ENCODE measurements around the gene AHDC1.
"Not testable (repeated sequence)": the region's sequence is repeated elsewhere in the genome, so short reads cannot be mapped to it uniquely, and the experiment has no call there.

Gene AHDC1

GRCh38 chr1:27633640-27634176, 29.8 kb upstream of the AHDC1 start:
- no peak for DNase-seq

- DNase-seq = no peak
Observed at GRCh38 chr1:27633298-27633610, 29.3 kb upstream of the AHDC1 start.

GRCh38 chr1:27632387-27633297, 28.7 kb upstream of the AHDC1 start:
- DNase-seq = peak in 2 of 5 experiments; percentile 24 to 77

DNA sequence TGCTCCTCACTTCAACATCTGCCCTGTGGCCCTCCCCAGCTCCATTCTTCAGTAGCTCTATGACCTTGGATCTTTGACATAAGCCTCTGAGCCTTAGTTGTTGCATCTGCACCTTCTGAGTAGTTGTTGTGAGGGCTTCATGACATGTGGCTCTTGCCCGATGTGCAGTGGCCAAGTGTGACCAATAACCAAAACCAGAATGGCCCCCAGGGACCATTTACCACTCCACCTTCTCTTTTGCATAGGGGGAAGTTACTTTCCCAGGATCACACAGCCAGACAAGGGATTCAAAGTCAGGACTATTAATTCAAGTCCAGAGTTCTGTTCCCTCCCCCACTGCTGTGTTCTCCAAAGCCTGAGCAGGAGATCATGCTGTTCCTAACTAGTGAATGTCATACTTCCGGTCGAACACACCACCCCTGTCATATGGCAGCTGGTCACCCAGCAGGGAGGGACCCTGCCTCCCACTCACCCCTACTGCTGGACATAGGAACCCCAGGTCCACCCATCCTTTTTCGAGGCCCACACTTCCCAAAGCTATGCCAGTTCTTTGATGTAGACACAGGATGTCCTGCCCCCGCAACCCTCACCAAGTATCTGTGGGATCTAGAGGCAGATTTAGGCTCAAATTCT, 27.0 kb upstream of the AHDC1 start:
- no peak for DNase-seq

DNA sequence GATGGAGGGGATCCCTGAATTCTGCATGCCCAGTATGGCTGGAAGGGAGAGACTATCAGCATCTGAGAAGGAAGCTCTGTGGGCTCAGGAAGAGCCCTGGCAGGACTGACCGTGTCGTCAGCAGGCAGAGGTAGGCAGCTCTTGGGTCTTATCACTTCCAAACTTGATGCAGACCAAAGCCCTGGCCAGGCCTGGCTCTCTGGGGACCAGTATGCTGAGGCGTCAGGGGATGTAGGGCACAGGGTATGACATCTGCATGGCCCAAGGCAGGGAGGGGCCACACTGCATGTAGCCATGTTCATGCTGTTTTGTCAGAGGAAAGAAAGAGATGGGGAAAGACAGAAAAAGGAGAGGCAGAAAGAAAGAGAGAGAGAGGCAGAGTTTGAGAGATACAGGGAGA, 24.8 kb upstream of the AHDC1 start:
- DNase-seq = no peak

DNA sequence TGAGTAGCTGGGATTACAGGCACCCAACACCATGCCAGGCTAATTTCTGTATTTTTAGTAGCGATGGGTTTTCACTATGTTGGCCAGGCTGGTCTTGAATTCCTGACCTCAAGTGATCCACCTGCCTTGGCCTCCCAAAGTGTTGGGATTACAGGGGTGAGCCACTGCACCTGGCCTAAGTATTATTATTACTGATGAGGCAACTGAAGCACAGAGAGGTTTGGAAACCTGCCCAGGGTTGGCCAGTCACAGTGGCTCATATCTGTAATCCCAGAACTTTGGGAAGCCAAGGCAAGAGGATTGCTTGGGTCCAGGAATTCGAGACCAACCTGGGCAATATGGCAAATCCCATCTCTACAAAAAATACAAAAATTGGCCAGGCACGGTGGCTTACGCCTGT, 23.8 kb upstream of the AHDC1 start:
- not testable (repeated sequence) for DNase-seq

DNA sequence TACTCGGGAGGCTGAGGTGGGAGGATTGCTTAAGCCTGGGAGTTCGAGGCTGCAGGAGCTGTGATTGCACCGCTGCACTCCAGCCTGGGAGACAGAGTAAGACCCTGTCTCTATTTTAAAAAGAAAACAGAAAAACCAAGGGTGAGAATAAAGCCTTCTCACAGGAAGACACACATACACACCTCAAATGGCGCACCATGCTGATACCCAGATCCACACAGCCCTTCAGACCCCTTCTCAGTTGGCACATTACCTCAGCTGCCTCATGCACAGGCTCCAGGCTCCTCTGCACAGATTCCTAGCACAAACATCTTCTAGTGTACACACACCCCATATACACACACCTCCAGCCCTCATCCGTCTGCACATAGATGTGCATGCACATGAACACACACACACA, 23.1 kb upstream of the AHDC1 start:
- no peak for DNase-seq

GRCh38 chr1:27626031-27626935, 22.3 kb upstream of the AHDC1 start:
- no peak for DNase-seq

DNA sequence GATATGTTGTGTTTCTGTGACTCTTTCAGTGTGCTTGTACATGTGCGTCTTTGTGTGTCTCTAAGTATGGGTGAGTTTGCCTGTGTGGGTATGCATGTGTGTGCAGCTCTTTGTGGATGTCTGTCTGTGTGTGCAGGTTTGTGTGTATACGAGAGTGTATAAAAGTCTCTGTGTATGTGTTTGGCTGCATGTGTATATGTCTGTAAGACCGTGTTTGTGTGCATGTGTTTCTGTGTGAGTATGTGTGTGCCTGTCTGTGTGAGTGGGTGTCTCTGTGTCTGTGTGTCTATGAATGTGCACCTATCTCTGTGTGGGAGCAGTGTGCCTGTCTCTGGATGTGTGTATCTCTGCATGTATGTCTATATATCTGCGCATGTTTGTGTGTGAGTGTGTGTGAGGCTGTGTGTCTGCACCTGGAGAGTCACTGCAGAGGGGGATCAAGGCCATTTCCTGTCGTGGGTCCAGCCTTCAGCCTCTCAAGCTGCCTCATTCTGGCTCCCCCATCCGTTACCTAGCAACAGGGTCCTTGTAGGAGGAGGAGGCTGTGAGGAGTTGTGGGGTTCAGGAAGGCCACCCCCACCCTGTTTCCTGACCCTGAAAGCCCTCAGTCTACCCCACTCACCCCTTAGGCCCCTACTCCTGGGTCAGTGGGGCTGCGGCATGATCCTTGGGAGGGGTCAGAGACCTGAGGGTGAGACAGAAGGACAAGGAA, 20.7 kb upstream of the AHDC1 start:
- no peak for DNase-seq

DNA sequence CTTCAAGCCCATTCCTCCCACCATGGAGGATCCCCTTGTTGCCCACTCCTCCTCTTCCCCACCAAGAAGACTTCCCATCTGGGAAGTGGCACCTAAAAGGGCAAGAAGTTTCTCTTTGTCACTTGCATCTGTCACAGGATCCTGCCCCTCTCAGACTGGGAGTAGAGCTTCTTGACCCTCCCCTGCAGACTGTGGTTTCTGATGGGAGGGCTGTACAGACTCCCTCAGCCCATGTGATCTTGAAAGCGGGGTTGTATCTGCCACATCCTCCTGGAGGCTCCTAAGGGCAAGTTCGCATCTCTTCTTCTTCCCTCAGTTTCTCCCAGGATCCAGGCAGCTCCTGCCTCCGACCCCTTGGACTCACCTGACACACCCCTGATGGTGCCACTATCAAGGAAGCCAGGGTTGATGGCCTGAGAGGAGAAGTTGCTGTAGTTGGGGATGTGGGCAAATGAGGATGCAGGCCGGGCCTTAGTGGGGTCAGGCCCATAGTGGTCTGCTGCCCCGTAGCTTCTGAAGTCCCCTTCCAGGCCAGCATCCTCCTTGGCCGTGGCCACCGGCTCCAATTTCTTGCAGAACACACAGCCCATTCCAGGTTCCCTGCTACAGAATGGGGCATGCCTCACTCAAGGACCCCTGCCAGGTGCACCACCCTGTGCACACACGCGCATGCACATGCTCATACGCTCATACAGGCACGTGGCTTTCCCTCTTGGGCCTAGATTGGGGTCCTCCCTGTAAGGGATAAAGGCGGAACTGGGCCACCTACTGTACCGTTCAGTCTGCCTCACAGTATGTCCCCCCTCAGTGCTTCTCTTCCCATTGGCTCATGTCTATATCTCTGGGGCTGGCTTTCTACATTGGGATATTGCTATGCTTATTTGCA, 19.6 kb upstream of the AHDC1 start:
- DNase-seq = no peak

DNA sequence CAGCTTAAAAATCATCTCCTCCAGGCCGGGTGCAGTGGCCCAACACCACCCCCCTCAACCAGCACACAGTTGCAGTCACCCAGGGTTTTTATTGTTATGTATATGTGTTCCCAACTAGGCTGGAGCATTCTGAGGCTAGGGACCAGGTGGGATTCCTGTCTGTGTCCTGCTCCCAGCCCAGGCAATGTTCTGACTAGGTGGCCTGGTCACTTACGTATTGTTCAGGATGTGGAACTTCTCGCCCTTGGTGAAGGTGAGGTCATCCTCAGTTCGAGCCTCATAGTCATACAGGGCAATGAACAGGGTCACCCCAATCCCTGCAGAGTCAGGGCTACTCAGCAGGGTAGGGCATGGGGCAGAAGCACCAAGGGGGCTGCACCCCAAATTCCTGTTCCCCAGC, 18.9 kb upstream of the AHDC1 start:
- no peak for DNase-seq

GRCh38 chr1:27621051-27621920, 17.3 kb upstream of the AHDC1 start:
- DNase-seq = no peak

DNA sequence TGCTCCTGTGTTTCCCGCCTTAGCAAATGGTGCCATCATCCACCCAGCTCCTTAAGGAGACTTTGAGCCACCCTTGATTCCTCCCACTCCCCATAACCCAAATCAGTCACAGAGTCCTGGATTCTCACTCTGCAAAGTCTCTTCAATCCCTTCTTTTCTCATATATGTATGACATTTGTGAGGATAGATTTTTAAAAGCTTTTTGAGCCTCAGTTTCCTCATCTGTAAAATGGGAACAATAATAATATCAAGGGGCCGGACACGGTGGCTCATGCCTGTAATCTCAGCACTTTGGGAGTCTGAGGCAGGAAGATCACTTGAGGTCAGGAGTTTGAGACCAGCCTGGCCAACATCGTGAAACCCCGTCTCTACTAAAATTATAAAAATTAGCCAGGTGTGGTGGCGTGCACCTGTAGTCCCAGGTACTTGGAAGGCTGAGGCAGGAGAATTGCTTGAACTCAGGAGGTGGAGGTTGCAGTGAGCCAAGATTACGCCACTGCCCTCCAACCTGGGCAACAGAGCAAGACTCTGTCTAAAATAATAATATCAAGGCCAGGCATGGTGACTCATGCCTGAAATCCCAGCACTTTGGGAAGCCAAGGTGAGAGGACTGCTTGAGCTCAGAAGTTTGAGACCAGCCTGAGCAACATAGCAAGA, 16.0 kb upstream of the AHDC1 start:
- DNase-seq = not testable (repeated sequence)

DNA sequence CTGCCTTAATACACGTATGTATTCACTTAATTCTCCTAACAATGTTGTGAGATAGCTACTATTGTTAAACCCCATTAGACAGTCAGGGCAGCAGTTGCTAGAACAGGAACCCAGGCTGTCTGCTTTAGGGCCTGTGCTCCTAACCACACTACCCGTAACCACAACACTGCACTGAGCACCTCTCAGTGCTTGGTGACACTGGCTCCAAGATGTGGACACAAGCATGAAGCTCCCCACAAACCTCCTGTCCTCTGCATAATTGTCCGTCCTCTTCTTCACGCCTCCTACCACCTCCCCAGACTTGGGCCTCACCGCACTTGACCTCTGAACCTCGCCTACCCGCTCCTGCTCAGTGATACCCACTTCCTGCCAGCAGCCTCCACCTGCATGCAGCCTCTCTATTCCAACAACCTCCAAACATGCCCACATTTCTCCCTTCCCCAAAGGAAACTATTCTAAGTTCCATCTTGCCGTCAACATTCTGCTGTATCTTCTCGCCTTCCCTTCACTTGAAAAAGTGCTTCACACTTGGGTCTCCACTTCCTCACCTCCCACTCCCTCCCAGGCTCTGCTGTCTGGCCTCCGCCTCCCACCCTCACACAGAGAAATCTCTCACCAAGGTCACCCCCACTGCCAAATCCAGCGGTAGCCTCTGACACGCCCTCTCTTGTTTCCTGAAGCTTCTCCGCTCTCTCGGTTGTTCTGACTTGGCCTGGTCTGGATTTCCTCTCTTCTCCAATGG, 14.6 kb upstream of the AHDC1 start:
- DNase-seq = peak in 2 of 5 experiments; percentile 63 to 85

DNA sequence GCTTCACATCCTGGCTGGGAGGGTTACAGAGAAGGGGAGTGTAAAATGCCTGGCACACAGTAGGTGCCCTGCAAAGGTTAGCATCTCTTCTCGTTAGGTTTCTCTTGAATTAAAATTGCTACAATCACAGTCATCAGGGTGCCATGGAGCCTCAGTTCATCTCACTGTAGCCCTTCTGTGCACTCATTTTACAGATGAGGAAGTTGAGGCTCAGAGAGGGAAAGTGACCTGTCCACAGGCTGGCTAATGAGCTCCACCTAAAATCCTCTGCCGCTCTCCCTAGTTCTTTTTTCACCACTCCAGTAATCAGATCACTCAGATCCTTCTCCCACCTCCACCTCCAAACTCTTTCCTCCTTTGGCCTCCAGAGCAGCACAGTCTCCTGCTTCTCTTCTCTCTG, 13.5 kb upstream of the AHDC1 start:
- no peak for DNase-seq

- no peak for DNase-seq
Observed at GRCh38 chr1:27616441-27616840, 12.5 kb upstream of the AHDC1 start.

- no peak for DNase-seq
Observed at GRCh38 chr1:27615346-27616192, 11.6 kb upstream of the AHDC1 start.

Measured in T-helper 2 cell (primary cell).